AG04450 (cell line): ENCODE data around the gene IRX2. TPM values are rescaled to one million over a fixed set of nuclear protein-coding genes. Genes with fewer than 3 reads are reported as not detected.

ENCODE experiments used
- CTCF ChIA-PET: fragments of 300-600, 350-600 bp; formaldehyde crosslinking; extraction: SDS; loops from one replicate; lab custom pipeline; 2022; ENCODE audit warnings: antibody characterized with exemption, inconsistent platforms; lab: Charles Lee
- POLR2A ChIA-PET: fragments of 350-600 bp; formaldehyde crosslinking; extraction: SDS; loops from one replicate; lab custom pipeline; 2021; ENCODE audit warnings: antibody characterized with exemption, inconsistent platforms; lab: Yijun Ruan, JAX
- DNase-seq: peaks from one replicate; pipeline ENCODE4 v3.0.0-alpha.2; 2011; ENCODE audit warnings: low read depth, low spot score
- H3K27ac ChIP-seq: one replicate; pipeline ENCODE4 v1.5.1; 2012; ENCODE audit warnings: low read depth, low read length, control low read depth
- H3K27me3 ChIP-seq: one replicate; pipeline ENCODE4 v1.6.0; 2012; ENCODE audit warnings: low read length; ENCODE audit not compliant: control insufficient read depth, insufficient read depth
- H3K4me3 ChIP-seq: 2 replicates; pipeline ENCODE4 v1.5.1; 2011; ENCODE audit warnings: mild to moderate bottlenecking, low read depth, low read length, control low read depth
- H3K9me3 ChIP-seq: 2 replicates; pipeline ENCODE4 v1.5.1; 2012; ENCODE audit warnings: low read length; ENCODE audit not compliant: control insufficient read depth, insufficient read depth
- polyA plus RNA-seq: library from polyadenylated mRNA; depleted of rRNA; stranded (reverse); fragments of >200 nt; gene quantifications from 2 replicates; pipeline ENCODE4 v1.2.3, GENCODE V29; 2011
- TF ChIP-seq, protein P1 (sequence below): IDR thresholded peaks from 2 replicates; pipeline ENCODE4 v1.5.1; 2011; ENCODE audit warnings: low read depth, low read length, control low read depth, inconsistent platforms

IRX2 gene
- polyA plus RNA-seq, 1 experiment, result not detected

GRCh38 chr5:2750026-2750757, 1.3 kb downstream of the IRX2 start:
- POLR2A ChIA-PET, result no interaction called here
- H3K27ac ChIP-seq, result no peak overlapping the region
- H3K9me3 ChIP-seq, result peaks cover 19% of the 10 kb centered on the region
- H3K27me3 ChIP-seq, result peaks cover 46% of the 10 kb centered on the region
- no peak for DNase-seq
- CTCF ChIA-PET, result no interaction called here
- TF ChIP-seq, protein P1, sequence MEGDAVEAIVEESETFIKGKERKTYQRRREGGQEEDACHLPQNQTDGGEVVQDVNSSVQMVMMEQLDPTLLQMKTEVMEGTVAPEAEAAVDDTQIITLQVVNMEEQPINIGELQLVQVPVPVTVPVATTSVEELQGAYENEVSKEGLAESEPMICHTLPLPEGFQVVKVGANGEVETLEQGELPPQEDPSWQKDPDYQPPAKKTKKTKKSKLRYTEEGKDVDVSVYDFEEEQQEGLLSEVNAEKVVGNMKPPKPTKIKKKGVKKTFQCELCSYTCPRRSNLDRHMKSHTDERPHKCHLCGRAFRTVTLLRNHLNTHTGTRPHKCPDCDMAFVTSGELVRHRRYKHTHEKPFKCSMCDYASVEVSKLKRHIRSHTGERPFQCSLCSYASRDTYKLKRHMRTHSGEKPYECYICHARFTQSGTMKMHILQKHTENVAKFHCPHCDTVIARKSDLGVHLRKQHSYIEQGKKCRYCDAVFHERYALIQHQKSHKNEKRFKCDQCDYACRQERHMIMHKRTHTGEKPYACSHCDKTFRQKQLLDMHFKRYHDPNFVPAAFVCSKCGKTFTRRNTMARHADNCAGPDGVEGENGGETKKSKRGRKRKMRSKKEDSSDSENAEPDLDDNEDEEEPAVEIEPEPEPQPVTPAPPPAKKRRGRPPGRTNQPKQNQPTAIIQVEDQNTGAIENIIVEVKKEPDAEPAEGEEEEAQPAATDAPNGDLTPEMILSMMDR, result no peak
- no peak overlapping the region for H3K4me3 ChIP-seq

DNA sequence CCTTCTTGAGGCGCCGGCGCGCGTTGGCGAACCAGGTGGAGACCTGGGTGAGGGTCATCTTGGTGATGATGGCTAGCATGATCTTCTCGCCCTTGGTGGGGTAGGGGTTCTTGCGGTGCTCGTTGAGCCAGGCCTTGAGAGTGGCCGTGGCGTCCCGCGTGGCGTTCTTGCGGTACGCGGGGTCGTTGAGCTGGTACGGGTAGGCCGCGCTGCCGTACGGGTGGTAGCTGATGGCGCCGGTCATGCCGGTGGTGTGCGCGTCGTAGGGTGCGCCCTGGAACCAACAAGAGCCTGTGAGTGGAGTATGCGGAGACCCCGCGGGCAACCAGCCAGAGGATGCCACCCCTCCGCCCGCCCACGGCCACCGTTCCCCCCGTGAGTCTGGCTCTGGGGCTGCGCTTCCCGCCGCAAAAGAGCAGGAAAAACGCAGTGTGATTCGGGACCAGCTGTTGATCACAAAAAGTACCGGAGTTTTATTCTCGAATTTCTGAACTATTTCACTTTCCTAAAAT, 1.9 kb downstream of the IRX2 start:
- DNase-seq, result no peak
- ChIA-PET CTCF (no interaction called here), POLR2A (no interaction called here)
- peaks cover 43% of the 10 kb centered on the region for H3K27me3 ChIP-seq
- H3K9me3 ChIP-seq, result peaks cover 19% of the 10 kb centered on the region
- H3K4me3 ChIP-seq, result no peak overlapping the region
- TF ChIP-seq, protein P1, result no peak
- H3K27ac ChIP-seq, result no peak overlapping the region

- DNase-seq, result no peak
- H3K9me3 ChIP-seq, result peaks cover 19% of the 10 kb centered on the region
- no peak overlapping the region for H3K27ac ChIP-seq
- ChIA-PET POLR2A (no interaction called here), CTCF (no interaction called here)
- H3K27me3 ChIP-seq, result peaks cover 38% of the 10 kb centered on the region
- H3K4me3 ChIP-seq, result no peak overlapping the region
- TF ChIP-seq, protein P1, result no peak
Observed at GRCh38 chr5:2748861-2749513, 2.5 kb downstream of the IRX2 start.

DNA sequence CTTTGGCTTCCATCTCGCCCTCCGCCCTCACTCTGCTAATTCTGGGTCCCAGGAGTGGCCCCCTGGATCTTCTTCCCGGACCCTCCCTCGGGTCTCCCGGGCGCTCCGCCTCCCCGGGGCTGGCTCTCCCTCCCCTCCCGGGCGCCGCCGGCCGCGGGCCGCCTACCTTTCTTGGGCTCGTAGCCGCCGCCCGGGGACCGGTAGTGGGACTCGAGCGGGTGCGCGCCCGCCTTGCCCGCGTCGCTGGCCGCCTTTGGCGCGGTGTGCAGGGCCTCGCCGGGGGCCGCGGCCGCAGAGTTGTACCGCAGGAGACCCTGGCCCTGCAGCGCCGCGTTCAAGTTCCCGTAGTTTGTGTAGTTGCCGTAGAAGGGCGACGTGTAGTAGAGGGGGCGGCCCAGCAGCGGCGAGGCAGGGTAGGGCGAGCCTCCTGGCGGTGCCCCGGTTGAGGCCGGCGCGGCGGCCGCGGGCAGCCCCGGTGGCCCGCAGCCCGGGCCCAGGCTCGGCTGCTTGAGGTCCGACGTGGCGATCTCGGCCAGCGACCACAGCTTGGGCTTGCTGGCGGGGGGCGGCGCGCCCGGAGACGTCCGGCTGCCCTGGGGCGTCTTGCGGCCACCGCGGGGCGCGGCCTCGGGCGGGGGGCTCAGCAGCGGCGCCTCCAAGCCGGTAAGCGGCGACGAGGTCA, 3.2 kb downstream of the IRX2 start:
- no peak for DNase-seq
- Histone ChIP-seq H3K27ac (no peak overlapping the region), H3K9me3 (peaks cover 19% of the 10 kb centered on the region), H3K27me3 (peaks cover 33% of the 10 kb centered on the region), H3K4me3 (no peak overlapping the region)
- CTCF ChIA-PET, result no interaction called here
- TF ChIP-seq, protein P1, result no peak
- POLR2A ChIA-PET, result no interaction called here
